ENCODE measurements around the gene CHAT.

DNA sequence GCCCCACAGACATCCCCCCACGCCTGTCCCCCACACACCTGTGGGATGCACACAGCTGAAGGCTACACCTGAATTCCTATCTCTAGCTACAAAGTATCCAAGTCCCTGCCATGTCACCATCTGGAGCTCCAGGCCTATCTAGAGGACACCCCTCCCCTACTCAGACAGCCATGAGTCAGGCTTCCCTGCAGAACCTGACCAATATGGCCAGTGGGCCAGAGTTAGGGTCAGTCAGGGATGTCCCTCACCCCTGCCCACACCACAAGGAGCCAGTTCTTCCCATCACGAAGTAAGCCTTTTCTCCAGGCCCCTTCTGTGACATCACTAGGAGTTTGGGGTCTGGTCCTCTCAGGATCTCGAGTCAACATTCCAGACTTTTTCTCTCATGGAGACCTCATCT is 14.3 kb upstream of the CHAT start:
- no peak for TF ChIP-seq SPI1 (IDR thresholded peaks at IDR 0.05; ENCODE audit: low read depth, low read length)
- TF ChIP-seq POLR2AphosphoS5 (IDR thresholded peaks at IDR 0.05; ENCODE audit: low read depth, low read length) = no peak
- TF ChIP-seq POLR2A (IDR thresholded peaks at IDR 0.05; ENCODE audit: low read depth, low read length) = no peak

Measured in GM12891 (cell line).